Prostate gland (tissue), 1 donor: Measurements from ENCODE around the gene TOM1.

Source experiments
- POLR2A ChIP-seq: fragments of 450-650 bp; IDR thresholded peaks from one replicate; pipeline ENCODE4 v1.6.1; 2016; ENCODE audit warnings: antibody characterized with exemption, mild to moderate bottlenecking
- POLR2AphosphoS5 ChIP-seq: sonication (generic); formaldehyde crosslinking; IDR thresholded peaks from one replicate; pipeline ENCODE4 v1.6.1; 2017; ENCODE audit warnings: antibody characterized with exemption

GRCh38 chr22:35253946-35254345, 45.7 kb upstream of the TOM1 start:
- TF ChIP-seq POLR2AphosphoS5, result no peak
- no peak for TF ChIP-seq POLR2A
